ENCODE data around the gene TTC28.

The TTC28 gene

DNA sequence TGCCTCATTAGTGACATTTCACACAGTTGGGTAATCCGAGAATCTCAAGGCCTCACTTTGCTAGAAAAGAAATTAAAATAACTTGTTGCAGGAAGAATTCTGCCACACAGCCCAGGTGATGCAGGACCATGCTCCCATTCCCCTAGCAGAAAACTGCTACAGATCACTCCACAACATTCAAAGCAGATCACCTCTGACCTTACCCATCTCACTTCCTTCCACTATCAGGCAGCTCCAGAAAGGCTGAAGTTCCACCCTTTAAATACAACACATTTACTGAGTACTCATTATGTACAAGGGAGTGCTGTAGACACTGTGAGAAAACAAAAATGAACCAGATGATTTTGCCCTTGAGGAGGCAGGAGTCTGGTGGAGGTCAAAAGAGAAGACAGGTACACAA lies 231.0 kb downstream of the TTC28 start:
- Histone ChIP-seq H3K9me3 (ENCODE audit: control insufficient read depth in 2 of 2, low read length in 2 of 2) (no peaks in the 10 kb centered on the region), H3K9ac (ENCODE audit: low read depth in 1 of 2, low read length in 2 of 2) (no peak overlapping the region), H3K27ac (ENCODE audit: low read depth in 2 of 2, low read length in 2 of 2) (no peak overlapping the region), H3K27me3 (ENCODE audit: control insufficient read depth in 2 of 2, insufficient read depth in 2 of 2, low read length in 2 of 2) (no peaks in the 10 kb centered on the region), H3K36me3 (ENCODE audit: control insufficient read depth in 2 of 2, insufficient read depth in 2 of 2, low read length in 2 of 2) (no peaks in the 10 kb centered on the region), H3K4me3 (ENCODE audit: low read length in 2 of 2) (no peak overlapping the region), H3K4me1 (ENCODE audit: control insufficient read depth in 2 of 2, insufficient read depth in 2 of 2, low read length in 2 of 2) (no peaks in the 10 kb centered on the region)

- Histone ChIP-seq H3K27ac (ENCODE audit: low read depth in 2 of 2, low read length in 2 of 2) (no peak overlapping the region), H3K36me3 (ENCODE audit: control insufficient read depth in 2 of 2, insufficient read depth in 2 of 2, low read length in 2 of 2) (no peaks in the 10 kb centered on the region)
Measured at GRCh38 chr22:28444659-28445058, 235.0 kb downstream of the TTC28 start.

DNA sequence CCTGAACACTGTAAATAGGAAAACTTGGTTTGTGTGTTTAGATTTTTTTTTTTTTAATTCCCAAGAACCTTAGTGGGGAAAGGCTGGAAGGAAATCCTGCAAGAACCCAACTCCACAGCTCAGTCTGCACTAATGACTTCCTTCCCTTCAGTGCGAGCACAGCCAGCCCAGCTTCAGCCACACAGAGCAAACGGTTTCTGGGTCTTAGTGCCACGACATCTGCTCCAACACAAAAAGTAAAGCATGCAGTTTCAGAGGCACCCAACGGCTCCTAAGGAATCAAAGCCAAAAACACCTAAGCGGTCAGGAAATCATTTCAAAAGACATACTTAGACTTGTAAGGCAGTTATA lies 236.1 kb downstream of the TTC28 start:
- H3K9ac ChIP-seq (ENCODE audit: low read depth in 1 of 2, low read length in 2 of 2), result peak overlapping the region; percentile 47 to 49
- H3K27ac ChIP-seq (ENCODE audit: low read depth in 2 of 2, low read length in 2 of 2), result peak overlapping the region; percentile 48 to 67
- H3K36me3 ChIP-seq (ENCODE audit: control insufficient read depth in 2 of 2, insufficient read depth in 2 of 2, low read length in 2 of 2), result no peaks in the 10 kb centered on the region
- peak overlapping the region; percentile 70 to 74 for H3K4me3 ChIP-seq (ENCODE audit: low read length in 2 of 2)
- H3K4me1 ChIP-seq (ENCODE audit: control insufficient read depth in 2 of 2, insufficient read depth in 2 of 2, low read length in 2 of 2), result peaks cover 0 to 14% of the 10 kb centered on the region in 2 donors
- H3K27me3 ChIP-seq (ENCODE audit: control insufficient read depth in 2 of 2, insufficient read depth in 2 of 2, low read length in 2 of 2), result no peaks in the 10 kb centered on the region
- H3K9me3 ChIP-seq (ENCODE audit: control insufficient read depth in 2 of 2, low read length in 2 of 2), result no peaks in the 10 kb centered on the region

More at GRCh38 chr22:28444659-28445058, 235.0 kb downstream of the TTC28 start:
- H3K9me3 ChIP-seq (ENCODE audit: control insufficient read depth in 2 of 2, low read length in 2 of 2), result no peaks in the 10 kb centered on the region
- no peak overlapping the region for H3K9ac ChIP-seq (ENCODE audit: low read depth in 1 of 2, low read length in 2 of 2)
- no peak overlapping the region for H3K4me3 ChIP-seq (ENCODE audit: low read length in 2 of 2)
- no peaks in the 10 kb centered on the region for H3K27me3 ChIP-seq (ENCODE audit: control insufficient read depth in 2 of 2, insufficient read depth in 2 of 2, low read length in 2 of 2)
- H3K4me1 ChIP-seq (ENCODE audit: control insufficient read depth in 2 of 2, insufficient read depth in 2 of 2, low read length in 2 of 2), result peaks cover 0 to 14% of the 10 kb centered on the region in 2 donors

DNA sequence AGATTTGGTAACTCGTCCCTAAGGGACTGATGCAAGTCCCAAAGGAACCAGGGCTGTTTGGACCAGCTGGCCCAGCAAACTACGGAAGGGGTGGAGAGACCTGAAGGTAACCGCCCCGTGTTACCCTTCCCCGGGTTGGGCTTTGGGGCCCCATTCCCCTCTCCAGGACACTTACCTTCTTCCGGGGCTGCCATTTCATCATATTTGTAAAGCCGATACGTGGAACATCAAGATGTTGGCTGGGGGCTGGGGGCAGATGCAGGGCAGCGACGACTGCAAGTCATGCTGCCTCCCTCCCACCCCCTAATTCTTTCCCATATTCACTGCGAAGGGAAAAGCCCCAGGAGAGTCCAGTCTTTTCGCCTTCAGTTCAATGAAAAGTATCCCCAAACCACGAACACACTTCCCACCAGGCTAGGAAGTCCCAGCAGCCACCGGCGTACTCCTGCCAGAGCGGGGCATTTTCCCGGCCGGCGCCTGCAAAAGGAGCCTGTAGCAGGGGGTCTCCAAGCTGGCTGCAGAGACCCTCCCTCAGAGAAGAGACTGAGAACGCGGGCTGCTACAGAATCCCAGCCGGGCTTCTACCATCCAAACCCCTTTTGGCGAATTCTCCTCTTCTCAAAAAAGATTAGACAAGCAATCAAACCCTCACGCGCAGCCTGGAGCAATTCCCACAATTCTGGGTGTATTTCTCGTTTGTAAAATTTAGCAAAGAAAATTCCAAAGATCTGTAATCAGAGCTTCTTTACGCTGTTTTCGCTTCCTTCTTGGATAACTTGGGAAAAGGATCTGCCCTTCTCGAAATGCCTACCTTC lies 236.7 kb downstream of the TTC28 start:
- Histone ChIP-seq H3K4me1 (ENCODE audit: control insufficient read depth in 2 of 2, insufficient read depth in 2 of 2, low read length in 2 of 2) (peaks cover 0 to 14% of the 10 kb centered on the region in 2 donors), H3K27me3 (ENCODE audit: control insufficient read depth in 2 of 2, insufficient read depth in 2 of 2, low read length in 2 of 2) (no peaks in the 10 kb centered on the region), H3K4me3 (ENCODE audit: low read length in 2 of 2) (peak overlapping the region; percentile 70 to 74), H3K9me3 (ENCODE audit: control insufficient read depth in 2 of 2, low read length in 2 of 2) (no peaks in the 10 kb centered on the region), H3K36me3 (ENCODE audit: control insufficient read depth in 2 of 2, insufficient read depth in 2 of 2, low read length in 2 of 2) (no peaks in the 10 kb centered on the region), H3K9ac (ENCODE audit: low read depth in 1 of 2, low read length in 2 of 2) (peak overlapping the region; percentile 47 to 49), H3K27ac (ENCODE audit: low read depth in 2 of 2, low read length in 2 of 2) (peak overlapping the region; percentile 48 to 67)

GRCh38 chr22:28442264-28442710 lies 237.4 kb downstream of the TTC28 start:
- Histone ChIP-seq H3K4me3 (ENCODE audit: low read length in 2 of 2) (peak overlapping the region; percentile 70 to 74), H3K36me3 (ENCODE audit: control insufficient read depth in 2 of 2, insufficient read depth in 2 of 2, low read length in 2 of 2) (no peaks in the 10 kb centered on the region), H3K27ac (ENCODE audit: low read depth in 2 of 2, low read length in 2 of 2) (peak overlapping the region; percentile 48 to 67), H3K9ac (ENCODE audit: low read depth in 1 of 2, low read length in 2 of 2) (peak overlapping the region; percentile 47 to 49), H3K9me3 (ENCODE audit: control insufficient read depth in 2 of 2, low read length in 2 of 2) (no peaks in the 10 kb centered on the region), H3K27me3 (ENCODE audit: control insufficient read depth in 2 of 2, insufficient read depth in 2 of 2, low read length in 2 of 2) (no peaks in the 10 kb centered on the region), H3K4me1 (ENCODE audit: control insufficient read depth in 2 of 2, insufficient read depth in 2 of 2, low read length in 2 of 2) (peaks cover 0 to 14% of the 10 kb centered on the region in 2 donors)

- Histone ChIP-seq H3K4me3 (ENCODE audit: low read length in 2 of 2) (peak overlapping the region; percentile 70 to 74), H3K9ac (ENCODE audit: low read depth in 1 of 2, low read length in 2 of 2) (peak overlapping the region; percentile 47 to 49), H3K27ac (ENCODE audit: low read depth in 2 of 2, low read length in 2 of 2) (peak overlapping the region; percentile 48 to 67), H3K36me3 (ENCODE audit: control insufficient read depth in 2 of 2, insufficient read depth in 2 of 2, low read length in 2 of 2) (no peaks in the 10 kb centered on the region), H3K27me3 (ENCODE audit: control insufficient read depth in 2 of 2, insufficient read depth in 2 of 2, low read length in 2 of 2) (no peaks in the 10 kb centered on the region), H3K9me3 (ENCODE audit: control insufficient read depth in 2 of 2, low read length in 2 of 2) (no peaks in the 10 kb centered on the region), H3K4me1 (ENCODE audit: control insufficient read depth in 2 of 2, insufficient read depth in 2 of 2, low read length in 2 of 2) (peaks cover 0 to 14% of the 10 kb centered on the region in 2 donors)
Measured at GRCh38 chr22:28441720-28442263, 237.8 kb downstream of the TTC28 start.

GRCh38 chr22:28440592-28441390 lies 238.8 kb downstream of the TTC28 start:
- H3K27ac ChIP-seq (ENCODE audit: low read depth in 2 of 2, low read length in 2 of 2), result no peak overlapping the region
- H3K9me3 ChIP-seq (ENCODE audit: control insufficient read depth in 2 of 2, low read length in 2 of 2), result no peaks in the 10 kb centered on the region
- H3K4me1 ChIP-seq (ENCODE audit: control insufficient read depth in 2 of 2, insufficient read depth in 2 of 2, low read length in 2 of 2), result peaks cover 0 to 14% of the 10 kb centered on the region in 2 donors
- H3K9ac ChIP-seq (ENCODE audit: low read depth in 1 of 2, low read length in 2 of 2), result no peak overlapping the region
- no peak overlapping the region for H3K4me3 ChIP-seq (ENCODE audit: low read length in 2 of 2)
- H3K27me3 ChIP-seq (ENCODE audit: control insufficient read depth in 2 of 2, insufficient read depth in 2 of 2, low read length in 2 of 2), result no peaks in the 10 kb centered on the region
- H3K36me3 ChIP-seq (ENCODE audit: control insufficient read depth in 2 of 2, insufficient read depth in 2 of 2, low read length in 2 of 2), result no peaks in the 10 kb centered on the region

GRCh38 chr22:28438183-28438768 lies 241.4 kb downstream of the TTC28 start:
- no peak overlapping the region for H3K4me3 ChIP-seq (ENCODE audit: low read length in 2 of 2)

DNA sequence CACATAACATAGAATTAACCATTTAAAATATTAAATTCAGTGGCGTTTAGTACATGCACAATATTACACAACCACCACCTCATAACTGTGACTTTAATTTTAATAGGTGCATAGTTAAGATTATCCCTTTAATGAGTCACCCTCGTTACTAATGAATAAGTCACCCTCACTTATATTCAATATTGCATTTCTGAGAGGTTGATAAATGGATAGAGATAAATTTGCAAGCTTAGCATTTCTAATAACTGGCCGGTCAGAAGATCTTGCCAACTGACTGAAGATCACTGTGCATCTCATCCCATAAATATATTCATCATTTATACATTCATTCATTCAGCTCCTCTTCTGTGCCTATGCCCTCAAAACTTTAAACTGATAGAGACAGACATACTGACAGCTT lies 243.7 kb downstream of the TTC28 start:
- Histone ChIP-seq H3K9me3 (ENCODE audit: control insufficient read depth in 2 of 2, low read length in 2 of 2) (no peaks in the 10 kb centered on the region), H3K4me1 (ENCODE audit: control insufficient read depth in 2 of 2, insufficient read depth in 2 of 2, low read length in 2 of 2) (no peaks in the 10 kb centered on the region), H3K36me3 (ENCODE audit: control insufficient read depth in 2 of 2, insufficient read depth in 2 of 2, low read length in 2 of 2) (no peaks in the 10 kb centered on the region), H3K27ac (ENCODE audit: low read depth in 2 of 2, low read length in 2 of 2) (no peak overlapping the region), H3K4me3 (ENCODE audit: low read length in 2 of 2) (no peak overlapping the region), H3K9ac (ENCODE audit: low read depth in 1 of 2, low read length in 2 of 2) (no peak overlapping the region), H3K27me3 (ENCODE audit: control insufficient read depth in 2 of 2, insufficient read depth in 2 of 2, low read length in 2 of 2) (no peaks in the 10 kb centered on the region)

More at GRCh38 chr22:28438183-28438768, 241.4 kb downstream of the TTC28 start:
- Histone ChIP-seq H3K9ac (ENCODE audit: low read depth in 1 of 2, low read length in 2 of 2) (no peak overlapping the region), H3K9me3 (ENCODE audit: control insufficient read depth in 2 of 2, low read length in 2 of 2) (no peaks in the 10 kb centered on the region), H3K27ac (ENCODE audit: low read depth in 2 of 2, low read length in 2 of 2) (no peak overlapping the region), H3K4me1 (ENCODE audit: control insufficient read depth in 2 of 2, insufficient read depth in 2 of 2, low read length in 2 of 2) (peaks cover 0 to 14% of the 10 kb centered on the region in 2 donors), H3K27me3 (ENCODE audit: control insufficient read depth in 2 of 2, insufficient read depth in 2 of 2, low read length in 2 of 2) (no peaks in the 10 kb centered on the region), H3K36me3 (ENCODE audit: control insufficient read depth in 2 of 2, insufficient read depth in 2 of 2, low read length in 2 of 2) (no peaks in the 10 kb centered on the region)

All from mucosa of rectum (tissue), 2 donors.